T1000 (cell line): ENCODE results near the gene METTL13.
"Not testable (repeated sequence)": the region's sequence is repeated elsewhere in the genome, so short reads cannot be mapped to it uniquely, and the experiment has no call there.

Source experiments
- DNase-seq: peaks from one replicate; lab custom pipeline; 2025; ENCODE audit warnings: mixed read lengths; lab: John Stamatoyannopoulos, UW

METTL13 gene

GRCh38 chr1:171769171-171769570, 12.3 kb upstream of the METTL13 start:
- DNase-seq = no peak

DNA sequence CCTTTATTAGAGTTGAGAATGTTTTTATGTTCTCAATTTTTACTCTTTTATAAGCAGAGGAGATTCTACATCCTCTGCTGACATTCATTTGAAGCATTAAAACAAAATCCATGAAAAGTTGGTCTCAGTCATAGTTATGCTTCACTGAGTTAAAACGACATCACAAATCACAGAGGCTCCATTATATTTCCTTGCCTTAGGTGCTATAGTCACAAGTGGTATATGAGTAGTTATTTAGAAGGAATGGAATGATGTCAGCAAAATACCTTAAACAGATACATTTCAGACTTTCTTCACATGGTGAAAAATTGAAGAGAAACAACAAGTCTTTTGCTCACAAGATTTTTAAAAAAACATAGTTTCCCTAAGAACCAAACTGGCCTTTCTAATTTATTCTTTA, 11.7 kb upstream of the METTL13 start:
- no peak for DNase-seq

GRCh38 chr1:171772312-171772711, 9.1 kb upstream of the METTL13 start:
- DNase-seq = no peak

DNA sequence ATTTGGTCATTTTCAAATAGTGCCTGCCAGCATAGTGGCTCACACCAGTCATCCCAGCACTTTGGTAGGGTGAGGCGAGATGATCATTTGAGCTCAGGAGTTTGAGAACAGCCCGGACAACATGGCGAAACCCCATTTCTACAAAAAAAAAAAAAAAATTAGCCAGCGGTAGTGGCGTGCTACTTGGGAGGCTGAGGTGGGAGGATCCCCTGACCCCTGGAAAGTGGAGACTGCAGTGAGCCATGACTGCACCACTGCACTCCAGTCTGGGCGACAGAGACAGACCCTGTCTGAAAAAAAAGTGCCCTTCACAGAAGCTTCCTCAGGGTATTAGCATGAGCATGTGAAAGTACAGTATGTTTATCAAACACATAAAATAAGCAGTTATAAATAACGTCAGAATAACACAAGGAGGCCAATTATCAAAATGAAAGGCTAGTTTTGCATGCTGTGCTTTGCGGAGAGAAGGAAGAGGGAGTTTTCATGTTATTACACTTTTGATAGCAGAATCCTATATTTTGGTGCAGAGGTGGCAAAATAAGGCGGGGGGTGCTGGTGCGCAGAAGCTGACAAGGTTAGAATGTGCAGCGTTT, 781 bp upstream of the METTL13 start:
- DNase-seq = no peak

- DNase-seq = no peak
Measured at GRCh38 chr1:171783816-171784530, 2.5 kb downstream of the METTL13 start.

DNA sequence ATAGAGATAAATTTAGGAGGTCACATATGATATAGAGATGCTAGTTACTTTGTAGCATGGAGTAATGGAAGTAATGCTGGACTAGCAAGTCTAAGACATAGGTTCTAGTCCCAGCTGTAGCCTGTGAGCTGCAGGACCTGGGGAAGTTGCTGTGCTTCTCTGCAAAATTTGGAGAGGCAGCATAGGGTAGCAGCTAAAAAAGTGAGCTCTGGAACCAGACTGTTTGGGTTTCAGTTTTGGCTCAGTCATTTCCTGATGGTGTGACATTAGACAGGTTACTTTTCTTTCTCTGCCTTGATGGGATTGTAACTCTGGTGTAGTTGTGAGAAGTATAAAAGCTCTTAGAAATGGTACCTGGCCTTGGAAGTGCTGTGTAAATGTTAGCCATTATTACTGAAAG, 3.3 kb downstream of the METTL13 start:
- no peak for DNase-seq

- DNase-seq = no peak
Measured at GRCh38 chr1:171785766-171786165, 4.3 kb downstream of the METTL13 start.

GRCh38 chr1:171786534-171786933, 5.1 kb downstream of the METTL13 start:
- DNase-seq = no peak

DNA sequence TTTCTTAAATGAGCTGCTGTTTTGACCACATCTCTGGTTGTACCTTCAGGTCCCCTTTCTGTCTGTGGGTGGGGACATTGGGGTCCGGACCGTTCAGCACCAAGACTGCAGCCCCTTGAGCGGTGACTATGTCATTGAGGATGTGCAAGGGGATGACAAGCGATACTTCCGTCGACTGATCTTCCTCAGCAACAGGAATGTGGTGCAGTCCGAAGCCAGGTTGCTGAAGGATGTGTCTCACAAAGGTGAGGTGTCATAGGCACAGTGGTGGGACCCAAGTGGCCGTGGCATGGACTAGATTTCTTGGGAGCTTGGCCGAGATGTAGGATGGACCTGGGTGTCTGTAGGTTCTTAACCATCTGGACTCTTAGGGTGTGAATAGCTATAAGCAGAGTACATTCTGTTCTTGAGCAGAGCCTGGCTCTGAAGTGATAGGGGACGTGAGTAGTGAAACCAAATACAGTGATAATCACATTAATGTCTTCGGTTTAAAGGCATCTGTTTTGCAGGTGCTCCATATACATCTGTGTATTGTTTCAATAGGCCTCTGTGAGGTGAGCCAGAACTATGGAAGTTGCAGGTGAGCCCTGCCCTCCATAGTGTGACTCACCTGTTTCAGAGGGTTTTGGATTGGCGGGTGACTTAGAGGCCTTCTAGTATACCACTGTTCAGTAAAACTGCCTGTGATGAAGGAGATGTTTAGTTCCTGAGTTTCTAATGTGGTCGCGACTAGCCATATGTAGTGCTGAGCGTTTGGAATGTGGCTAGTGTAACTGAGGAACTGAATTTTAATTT, 6.4 kb downstream of the METTL13 start:
- DNase-seq = no peak

DNA sequence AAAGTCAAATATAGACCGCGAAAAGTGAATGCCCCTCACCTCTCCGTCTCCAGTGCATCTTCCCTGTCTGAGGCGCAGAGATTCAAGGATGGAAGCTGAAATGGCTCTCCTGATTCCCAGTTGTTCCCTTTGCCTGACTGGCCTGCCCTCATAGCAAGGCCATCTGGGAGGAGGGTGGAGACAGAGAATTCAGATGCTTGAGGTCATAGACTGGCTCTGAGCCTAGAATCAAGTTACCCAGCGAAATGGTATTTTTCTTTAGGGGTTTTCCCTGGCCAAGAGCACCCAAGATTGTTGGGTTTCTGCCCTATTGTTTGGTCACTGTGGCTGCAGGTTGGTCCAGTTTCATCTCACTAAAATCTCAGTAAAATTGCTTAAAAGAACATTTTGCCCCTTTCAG, 7.2 kb downstream of the METTL13 start:
- no peak for DNase-seq

DNA sequence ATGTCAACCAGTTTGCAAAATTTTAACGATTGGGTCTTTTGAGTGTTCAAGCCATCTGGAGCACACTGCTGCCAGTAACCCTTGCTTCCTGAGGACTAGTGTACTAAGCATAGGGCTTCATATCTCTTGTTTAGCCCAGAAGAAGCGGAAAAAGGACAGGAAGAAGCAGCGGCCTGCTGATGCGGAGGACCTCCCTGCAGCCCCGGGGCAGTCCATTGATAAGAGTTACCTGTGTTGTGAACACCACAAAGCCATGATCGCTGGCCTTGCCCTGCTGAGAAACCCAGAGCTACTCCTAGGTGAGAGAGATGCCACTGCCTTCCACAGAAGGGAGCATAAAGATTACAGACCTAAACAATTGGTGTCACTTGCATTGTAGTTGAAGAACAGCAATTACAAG, 8.9 kb downstream of the METTL13 start:
- no peak for DNase-seq

DNA sequence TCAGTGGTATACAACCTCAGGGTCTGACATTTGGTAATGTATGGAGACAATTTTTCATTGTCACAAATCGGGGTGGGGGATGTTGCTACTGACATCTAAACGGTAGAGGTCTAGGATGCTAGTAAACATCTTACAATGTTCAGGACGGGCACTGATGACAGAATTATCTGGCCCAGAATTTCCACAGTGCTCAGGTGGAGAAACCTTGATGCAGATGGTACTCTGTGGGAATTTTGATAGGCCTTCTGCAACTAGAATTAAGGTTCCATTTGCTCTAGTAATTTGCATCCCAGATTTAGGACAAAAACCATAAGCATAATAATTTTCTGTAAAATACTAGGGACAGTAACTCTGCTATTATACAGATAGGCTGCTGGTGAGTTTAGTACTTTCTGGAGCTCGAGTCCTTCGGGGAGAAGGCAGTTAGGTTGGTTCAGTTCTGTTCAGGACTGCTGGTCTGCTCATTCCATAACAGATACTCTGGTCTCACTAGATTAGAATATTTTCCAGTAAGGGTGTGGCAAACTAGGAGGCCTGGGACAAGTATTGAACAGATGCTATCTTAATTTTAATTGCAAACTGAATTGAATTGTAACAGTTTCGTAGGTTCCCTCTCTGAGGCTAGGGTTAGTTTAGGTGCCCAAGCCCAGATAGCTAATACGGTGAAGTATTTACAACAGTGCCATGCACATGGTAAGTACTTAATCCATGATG, 11.4 kb downstream of the METTL13 start:
- no peak for DNase-seq

- no peak for DNase-seq
Measured at GRCh38 chr1:171793636-171794035, 12.2 kb downstream of the METTL13 start.

- peak; percentile 66 for DNase-seq
Measured at GRCh38 chr1:171794085-171794484, 12.6 kb downstream of the METTL13 start.

- no peak for DNase-seq
Measured at GRCh38 chr1:171796592-171796991, 15.1 kb downstream of the METTL13 start.

- DNase-seq = no peak
Measured at GRCh38 chr1:171798311-171798710, 16.9 kb downstream of the METTL13 start.

GRCh38 chr1:171798765-171799164, 17.3 kb downstream of the METTL13 start:
- no peak for DNase-seq

DNA sequence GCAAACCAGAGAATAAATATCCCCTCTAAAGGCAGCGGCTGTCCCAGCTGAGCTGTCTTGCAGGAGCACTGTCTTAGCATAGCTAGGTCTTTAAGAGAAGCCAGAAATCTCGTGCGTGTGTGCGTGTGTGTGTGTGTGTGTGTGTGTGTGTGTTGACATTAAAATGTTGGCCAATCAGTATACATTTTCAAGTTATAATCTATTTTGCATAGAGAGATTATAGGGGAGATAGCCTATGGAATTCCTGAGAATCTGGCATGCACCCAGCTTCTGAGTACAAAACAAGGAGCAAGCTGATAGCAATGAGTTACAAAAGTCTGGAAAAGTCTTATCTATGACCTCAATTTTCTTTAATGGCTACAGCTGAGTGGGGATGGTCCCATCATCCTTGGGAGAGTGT, 17.7 kb downstream of the METTL13 start:
- DNase-seq = no peak

DNA sequence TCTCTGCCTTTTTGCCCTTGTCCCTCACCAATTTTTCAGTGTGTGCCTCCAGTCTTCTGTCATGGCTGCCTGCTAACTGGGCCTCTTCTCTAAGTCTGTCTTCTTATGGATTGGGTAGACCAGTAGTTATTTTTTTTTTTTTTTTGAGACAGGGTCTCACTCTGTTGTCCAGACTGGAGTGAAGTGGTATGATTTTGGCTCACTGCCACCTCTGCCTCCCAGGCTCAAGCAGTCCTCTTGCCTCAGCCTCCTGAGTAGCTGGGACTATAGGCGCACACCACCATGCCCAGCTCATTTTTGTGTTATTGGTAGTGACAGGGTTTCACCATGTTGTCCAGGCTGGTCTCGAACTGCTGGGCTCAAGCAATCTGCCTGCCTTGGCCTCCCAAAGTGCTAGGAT, 18.2 kb downstream of the METTL13 start:
- DNase-seq = not testable (repeated sequence)

DNA sequence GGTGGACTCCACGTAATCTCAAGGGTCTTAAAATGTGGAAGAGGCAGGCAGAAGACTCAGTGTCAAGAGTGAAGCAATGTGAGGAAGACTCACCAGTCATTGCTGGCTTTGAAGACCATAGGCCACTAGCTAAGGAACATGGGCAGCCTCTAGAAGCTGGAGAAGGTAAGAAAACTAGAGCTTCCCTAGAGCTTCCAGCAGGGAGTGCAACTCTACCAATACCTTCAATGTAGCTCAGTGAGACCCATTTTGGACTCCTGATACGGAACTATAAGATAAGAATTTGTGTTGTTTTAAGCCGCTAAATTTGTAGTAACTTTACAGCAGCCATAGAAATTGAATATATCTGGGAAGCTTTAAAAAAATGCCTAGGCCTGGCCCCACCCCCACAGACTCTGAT, 18.9 kb downstream of the METTL13 start:
- no peak for DNase-seq

DNA sequence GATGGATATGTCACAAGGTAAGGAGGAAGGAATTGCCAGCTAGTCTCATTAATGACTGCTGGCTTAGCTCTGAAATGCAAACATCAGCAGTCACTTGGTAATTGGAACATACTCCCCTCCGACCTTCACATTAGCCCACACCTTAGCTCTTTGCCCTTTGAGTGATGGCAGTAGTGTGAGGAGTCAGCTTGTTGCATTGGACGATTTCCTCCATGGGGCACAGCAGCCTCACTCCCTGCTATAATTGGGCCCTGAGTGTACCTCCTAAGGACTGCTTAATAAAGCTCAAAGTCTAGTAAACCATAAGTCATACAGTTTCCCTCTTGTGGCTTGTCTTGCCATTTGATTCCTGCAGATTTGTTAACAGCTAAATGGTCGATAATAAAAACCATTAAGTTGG, 19.4 kb downstream of the METTL13 start:
- DNase-seq = no peak

GRCh38 chr1:171801487-171801891, 20.0 kb downstream of the METTL13 start:
- DNase-seq = no peak

DNA sequence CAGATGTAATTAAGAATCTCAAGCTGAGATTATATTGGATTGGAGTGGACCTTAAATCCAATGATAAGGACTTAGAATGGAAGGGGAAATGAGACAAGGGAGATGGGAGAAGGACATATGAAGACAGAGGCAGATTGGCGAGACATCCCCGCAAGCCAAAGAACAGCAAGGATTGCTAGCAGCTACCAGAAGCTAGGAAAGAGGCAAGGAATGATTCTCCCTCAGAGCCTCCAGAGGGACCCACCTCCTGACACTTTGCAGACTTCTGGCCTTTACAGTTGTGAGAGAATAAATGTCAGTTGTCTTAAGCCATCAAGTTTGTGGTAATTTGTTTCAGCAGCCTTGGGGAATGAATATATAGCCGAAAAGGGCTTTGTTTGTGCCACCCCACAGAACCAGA, 20.7 kb downstream of the METTL13 start:
- DNase-seq = no peak
